GM19455 (cell line): ENCODE data around the gene MRPL18.

ENCODE experiments used
- ATAC-seq: cut with Tn5 transposase; IDR thresholded peaks from one replicate; pipeline ENCODE4 v1.9.1; 2021; ENCODE audit not compliant: unreplicated experiment

MRPL18 gene

GRCh38 chr6:159838020-159838744 is 47.9 kb downstream of the MRPL18 start:
- no peak for ATAC-seq

DNA sequence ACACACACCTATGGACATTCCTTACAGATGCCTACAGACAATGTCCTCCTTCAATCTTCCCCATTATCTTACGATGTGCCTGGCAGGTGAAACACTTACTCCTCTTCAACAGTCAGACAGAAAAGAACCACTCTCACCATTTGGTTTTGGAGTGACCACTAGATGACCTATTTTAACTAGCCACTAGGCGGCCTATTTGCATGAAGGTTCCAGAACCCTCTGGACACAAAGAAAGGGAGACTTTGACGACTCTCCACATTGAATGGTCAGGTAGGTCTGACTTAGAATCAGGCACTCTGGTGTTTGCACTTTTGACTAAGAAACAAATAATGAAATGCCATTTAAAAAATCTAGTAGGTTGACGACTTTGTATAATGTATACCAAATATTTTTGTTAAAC is 51.8 kb downstream of the MRPL18 start:
- ATAC-seq: no peak

- ATAC-seq: no peak
Observed at GRCh38 chr6:159844737-159845645, 54.7 kb downstream of the MRPL18 start.
